CD4-positive, alpha-beta memory T cell (primary cell): ENCODE results near the gene TMEM245. TPM values are rescaled to one million over a fixed set of nuclear protein-coding genes. Genes with fewer than 3 reads are reported as not detected.

Experiments used
- CTCF ChIA-PET: fragments of 350-600 bp; sonication (Branson Sonifier 250); formaldehyde crosslinking; loops from one replicate; lab custom pipeline; 2021; ENCODE audit warnings: inconsistent platforms; ENCODE audit not compliant: partially characterized antibody; lab: Charles Lee
- POLR2A ChIA-PET: fragments of 350-600 bp; sonication (Branson Sonifier 250); formaldehyde crosslinking; loops from one replicate; lab custom pipeline; 2021; ENCODE audit not compliant: partially characterized antibody; lab: Charles Lee
- DNase-seq, 5 donors: peaks; one replicate each; pipeline versions ENCODE4 v3.0.0 to v3.0.0-alpha.2; 2020 to 2022; ENCODE audit warnings: mixed read lengths in 1 of 5
- H3K27ac ChIP-seq: one replicate; pipeline ENCODE4 v1.7.0; 2013; ENCODE audit warnings: low read depth, low read length
- H3K27me3 ChIP-seq: 2 replicates; pipeline ENCODE4 v1.7.0; 2013; ENCODE audit warnings: mild to moderate bottlenecking, low read length, moderate library complexity; ENCODE audit not compliant: insufficient read depth
- H3K36me3 ChIP-seq: 2 replicates; pipeline ENCODE4 v1.7.0; 2013; ENCODE audit warnings: mild to moderate bottlenecking, low read length, moderate library complexity; ENCODE audit not compliant: insufficient read depth
- H3K4me1 ChIP-seq: 2 replicates; pipeline ENCODE4 v1.7.0; 2013; ENCODE audit warnings: mild to moderate bottlenecking, low read length, moderate library complexity; ENCODE audit not compliant: insufficient read depth
- H3K4me3 ChIP-seq, 2 donors: one replicate each; pipeline ENCODE4 v1.7.0; 2013; ENCODE audit warnings: low read length in 2 of 2, mild to moderate bottlenecking in 1 of 2
- H3K9me3 ChIP-seq, 2 donors: one replicate each; pipeline ENCODE4 v1.7.0; 2013; ENCODE audit warnings: low read length in 2 of 2, control low read depth in 1 of 2; ENCODE audit not compliant: control insufficient read depth in 1 of 2
- H3K27ac Mint-ChIP-seq, 7 donors: one replicate each; pipeline ENCODE4 v1.8.0; 2020 to 2021; ENCODE audit warnings: mixed read lengths in 7 of 7, mild to moderate bottlenecking in 6 of 7, inconsistent platforms in 3 of 7, moderate library complexity in 3 of 7
- H3K27me3 Mint-ChIP-seq, 2 donors: one replicate each; pipeline ENCODE4 v1.8.0; 2020 to 2021; ENCODE audit warnings: mixed read lengths in 2 of 2
- H3K36me3 Mint-ChIP-seq, 2 donors: one replicate each; pipeline ENCODE4 v1.8.0; 2020 to 2021; ENCODE audit warnings: mixed read lengths in 2 of 2, inconsistent platforms in 1 of 2, mild to moderate bottlenecking in 1 of 2
- H3K4me1 Mint-ChIP-seq, 4 donors: one replicate each; pipeline ENCODE4 v1.8.0; 2020 to 2021; ENCODE audit warnings: mixed read lengths in 4 of 4, mild to moderate bottlenecking in 1 of 4
- H3K4me3 Mint-ChIP-seq, 8 donors: one replicate each; pipeline ENCODE4 v1.8.0; 2020 to 2021; ENCODE audit warnings: mixed read lengths in 8 of 8, mild to moderate bottlenecking in 7 of 8, moderate library complexity in 6 of 8, inconsistent platforms in 3 of 8
- H3K9me3 Mint-ChIP-seq, 8 donors: one replicate each; pipeline ENCODE4 v1.8.0; 2020 to 2021; ENCODE audit warnings: mixed read lengths in 8 of 8, mild to moderate bottlenecking in 5 of 8, inconsistent platforms in 3 of 8, moderate library complexity in 1 of 8
- intact Hi-C: fragments of 100-400 bp; cut with micrococcal nuclease; formaldehyde crosslinking; loops from one replicate; pipeline ENCODE4 v1.15.1; 2023
- polyA plus RNA-seq, 2 donors: library from polyadenylated mRNA; unstranded; fragments of 300-500 nt; fragmentation: Illumina TruSeq; gene quantifications; one replicate each; pipeline ENCODE4 v1.2.3, GENCODE V29; 2021
- total RNA-seq, 2 experiments: library from RNA; stranded (reverse); gene quantifications; one replicate each; pipeline ENCODE4 v1.2.3, GENCODE V29; 2021

The TMEM245 gene
- total and polyA plus RNA-seq, 4 experiments from 2014 or later = 28.9 to 74.3 (median 57.0) TPM

- H3K27me3 Mint-ChIP-seq = no peaks in the 10 kb centered on the region
- peak overlapping the region; percentile 61 for H3K27ac ChIP-seq
- ChIA-PET CTCF (interaction anchor here (1.6 kb wide), 1 partner anchor 60 kb away, joined by 4 read pairs; no protein-coding TSS in a partner anchor), POLR2A (interaction anchor here (0.9 to 1.1 kb wide), 2 partner anchors 45 to 103 kb away, joined by 3 to 4 read pairs; no protein-coding TSS in a partner anchor)
- H3K4me3 Mint-ChIP-seq = peak overlapping the region; percentile 87 to 97 (median 92)
- peak overlapping the region in 1 of 2 donors; percentile 17 for H3K4me3 ChIP-seq
- H3K36me3 ChIP-seq = no peaks in the 10 kb centered on the region
- H3K36me3 Mint-ChIP-seq = peaks cover 1 to 8% of the 10 kb centered on the region in 2 donors
- H3K9me3 ChIP-seq = no peaks in the 10 kb centered on the region
- H3K27me3 ChIP-seq = no peaks in the 10 kb centered on the region
- intact Hi-C loops = loop anchor here (1.0 to 5.0 kb wide), 5 partner anchors 62 to 1732 kb away; partner anchors contain the start of genes ABITRAM, ELP1 and RAD23B
- peak in 2 of 5 donors; percentile 3 to 5 for DNase-seq
- H3K4me1 Mint-ChIP-seq = peaks cover 17 to 31% (median 28%) of the 10 kb centered on the region in 4 donors
- H3K9me3 Mint-ChIP-seq = no peaks in the 10 kb centered on the region
- peak overlapping the region; percentile 89 to 97 (median 95) for H3K27ac Mint-ChIP-seq
- peaks cover 13% of the 10 kb centered on the region for H3K4me1 ChIP-seq
Measured at GRCh38 chr9:109013679-109014607, 105.8 kb downstream of the TMEM245 start.

GRCh38 chr9:109012876-109013678, 106.7 kb downstream of the TMEM245 start, which contains the start of gene CTNNAL1:
Gene CTNNAL1, minus strand, starts transcription at chr9:109013499. Its CDS starts 57 bp downstream, at chr9:109013442.
- H3K27me3 ChIP-seq = no peaks in the 10 kb centered on the region
- H3K27ac ChIP-seq = peak within 1 kb of the TSS; percentile 61
- peak; percentile 82 to 91 (median 83) for DNase-seq
- Mint-ChIP-seq H3K27me3 (no peaks in the 10 kb centered on the region), H3K36me3 (peaks cover 0 to 7% of the 10 kb centered on the region in 2 donors), H3K4me1 (peaks cover 17 to 31% (median 28%) of the 10 kb centered on the region in 4 donors), H3K27ac (peak within 1 kb of the TSS; percentile 93 to 99 (median 95)), H3K4me3 (peak within 1 kb of the TSS; percentile 93 to 100 (median 96)), H3K9me3 (no peaks in the 10 kb centered on the region)
- H3K4me1 ChIP-seq = peaks cover 13% of the 10 kb centered on the region
- H3K9me3 ChIP-seq = no peaks in the 10 kb centered on the region
- CTCF ChIA-PET = interaction anchor here (1.6 kb wide), 1 partner anchor 59 kb away, joined by 4 read pairs; no protein-coding TSS in a partner anchor
- H3K36me3 ChIP-seq = no peaks in the 10 kb centered on the region
- peak within 1 kb of the TSS; percentile 66 for H3K4me3 ChIP-seq
- intact Hi-C loops = loop anchor here (1.0 to 5.0 kb wide), 5 partner anchors 61 to 1731 kb away; partner anchors contain the start of genes ABITRAM, ELP1 and RAD23B
- POLR2A ChIA-PET = no interaction called here

GRCh38 chr9:109012009-109012875, 107.5 kb downstream of the TMEM245 start:
- peaks cover 0 to 7% of the 10 kb centered on the region in 2 donors for H3K36me3 Mint-ChIP-seq
- H3K27me3 Mint-ChIP-seq = no peaks in the 10 kb centered on the region
- no peaks in the 10 kb centered on the region for H3K9me3 Mint-ChIP-seq
- H3K4me3 Mint-ChIP-seq = peak overlapping the region; percentile 89 to 100 (median 96)
- intact Hi-C loops = loop anchor here (5.0 kb wide), 3 partner anchors 60 to 1730 kb away; partner anchors contain the start of gene RAD23B
- no peaks in the 10 kb centered on the region for H3K9me3 ChIP-seq
- POLR2A ChIA-PET = no interaction called here
- H3K27ac ChIP-seq = peak overlapping the region; percentile 61
- peak overlapping the region; percentile 66 for H3K4me3 ChIP-seq
- CTCF ChIA-PET = no interaction called here
- H3K4me1 ChIP-seq = peaks cover 13% of the 10 kb centered on the region
- peaks cover 17 to 31% (median 27%) of the 10 kb centered on the region in 4 donors for H3K4me1 Mint-ChIP-seq
- H3K27ac Mint-ChIP-seq = peak overlapping the region; percentile 89 to 99 (median 93)
- DNase-seq = peak; percentile 13 to 75 (median 21)
- H3K36me3 ChIP-seq = no peaks in the 10 kb centered on the region
- no peaks in the 10 kb centered on the region for H3K27me3 ChIP-seq

GRCh38 chr9:109011231-109011671, 108.5 kb downstream of the TMEM245 start:
- Histone ChIP-seq H3K36me3 (no peaks in the 10 kb centered on the region), H3K27ac (no peak overlapping the region), H3K4me3 (no peak overlapping the region), H3K9me3 (no peaks in the 10 kb centered on the region), H3K4me1 (peaks cover 13% of the 10 kb centered on the region), H3K27me3 (no peaks in the 10 kb centered on the region)
- H3K27ac Mint-ChIP-seq = peak overlapping the region in 5 of 7 donors; percentile 8 to 93 (median 20)
- intact Hi-C loops = loop anchor here (5.0 kb wide), 3 partner anchors 59 to 1729 kb away; partner anchors contain the start of gene RAD23B
- H3K36me3 Mint-ChIP-seq = peaks cover 0 to 7% of the 10 kb centered on the region in 2 donors
- ChIA-PET POLR2A (no interaction called here), CTCF (interaction anchor here (1.0 kb wide), 1 partner anchor 109 kb away, joined by 3 read pairs; the partner anchor contains the start of gene TMEM245)
- H3K4me1 Mint-ChIP-seq = peaks cover 17 to 31% (median 27%) of the 10 kb centered on the region in 4 donors
- DNase-seq = no peak
- no peaks in the 10 kb centered on the region for H3K9me3 Mint-ChIP-seq
- H3K27me3 Mint-ChIP-seq = peaks cover 0 to 2% of the 10 kb centered on the region in 2 donors
- H3K4me3 Mint-ChIP-seq = peak overlapping the region in 1 of 8 donors; percentile 97

- Histone ChIP-seq H3K27ac (no peak overlapping the region), H3K36me3 (no peaks in the 10 kb centered on the region), H3K9me3 (no peaks in the 10 kb centered on the region), H3K27me3 (no peaks in the 10 kb centered on the region), H3K4me1 (peaks cover 13% of the 10 kb centered on the region), H3K4me3 (no peak overlapping the region)
- Mint-ChIP-seq H3K9me3 (no peaks in the 10 kb centered on the region), H3K27me3 (peaks cover 0 to 2% of the 10 kb centered on the region in 2 donors), H3K27ac (peak overlapping the region in 3 of 7 donors; percentile 18 to 93 (median 22)), H3K4me1 (peaks cover 17 to 31% (median 27%) of the 10 kb centered on the region in 4 donors), H3K4me3 (peak overlapping the region in 2 of 8 donors; percentile 42 to 59), H3K36me3 (peaks cover 0 to 7% of the 10 kb centered on the region in 2 donors)
- CTCF ChIA-PET = interaction anchor here (1.0 kb wide), 1 partner anchor 109 kb away, joined by 3 read pairs; the partner anchor contains the start of gene TMEM245
- POLR2A ChIA-PET = no interaction called here
- peak in 4 of 5 donors; percentile 24 to 85 (median 35) for DNase-seq
- intact Hi-C loops = loop anchor here (5.0 kb wide), 3 partner anchors 58 to 1728 kb away; partner anchors contain the start of gene RAD23B
Measured at GRCh38 chr9:109010746-109011145, 109.0 kb downstream of the TMEM245 start.

GRCh38 chr9:109005678-109006077, 114.1 kb downstream of the TMEM245 start:
- POLR2A ChIA-PET = no interaction called here
- Histone ChIP-seq H3K27me3 (no peaks in the 10 kb centered on the region), H3K36me3 (no peaks in the 10 kb centered on the region), H3K4me3 (no peak overlapping the region), H3K9me3 (no peaks in the 10 kb centered on the region), H3K27ac (no peak overlapping the region), H3K4me1 (no peaks in the 10 kb centered on the region)
- Mint-ChIP-seq H3K4me3 (no peak overlapping the region), H3K27me3 (peaks cover 0 to 2% of the 10 kb centered on the region in 2 donors), H3K36me3 (peaks cover 0 to 5% of the 10 kb centered on the region in 2 donors), H3K9me3 (peaks cover 6 to 18% (median 11%) of the 10 kb centered on the region in 8 donors), H3K27ac (no peak overlapping the region), H3K4me1 (peaks cover 5 to 12% (median 7%) of the 10 kb centered on the region in 4 donors)
- CTCF ChIA-PET = no interaction called here
- intact Hi-C loops = no loop called here
- no peak for DNase-seq
